Heart right ventricle (tissue), 12 donors: ENCODE measurements around the gene SMAD3. TPM values are rescaled to one million over a fixed set of nuclear protein-coding genes. Genes with fewer than 3 reads are reported as not detected.

ENCODE experiments used
- polyA plus RNA-seq, 2 donors: library from polyadenylated mRNA; stranded (reverse); fragments of 200-250 nt; gene quantifications; one replicate each; pipeline ENCODE4 v1.2.3, GENCODE V29; 2013
- total RNA-seq, 10 donors: library from RNA; stranded (reverse); fragmentation: NEBNext Ultra II Directional in 3 of 10; extraction: Animal tissue kit (Norgen Biotek cat#: 25700) in 3 of 10; gene quantifications; one replicate each; pipeline versions ENCODE4 v1.2.1 to v1.2.4, GENCODE V29; 2021 to 2023
- donor health status: ischemic (EF 13 %, LVEDD 7.1; RV severe dilation, severe dysfunction).
- donor health status: healthy with polysubstance abuse.
- donor health status: DM: no; HTN: yes; CAD: no.
- donor health status: DM: no; HTN: no; CAD: no.
- donor health status: ischemic (EF 25% LVEDD 6.9; RV normal size, moderate dysfunction).
- donor health status: ischemic (EF 25% LVEDD 5.7; RV mildly dilated, moderate dysfunction).
- donor health status: healthy.
- donor health status: nonischemic (EF 11% LVEDD 7.7; RV severe dilation, severe dysfunction).
- donor health status: DM: yes; HTN: yes; CAD: no.
- donor health status: PGD.
- donor health status: ischemic (EF 29% LVEDD 5.4; RV normal size, mild dysfunction).
- donor health status: nonischemic (EF 23%, LVEDD 6.1; RV moderate dilation, normal function).

The SMAD3 gene
- total and polyA plus RNA-seq, 12 donors, result 6.2 to 44.8 (median 15.5) TPM

Other genes starting within 250 kb of the SMAD3 start
- 10 to 100 TPM; 17.4 to 33.4 (median 24.3) TPM for gene AAGAB, start 189.1 kb downstream of the SMAD3 start, total RNA-seq
- gene AAGAB, start 189.1 kb downstream of the SMAD3 start, polyA plus RNA-seq, result 10 to 100 TPM in 1 of 2 donors, 1 to 10 TPM in 1; 4.3 to 26.4 TPM
- 1 to 10 TPM in 8 of 10 donors, under 1 TPM in 2; 0.51 to 2.6 (median 1.3) TPM for gene IQCH, start 189.2 kb downstream of the SMAD3 start, total RNA-seq
- gene IQCH, start 189.2 kb downstream of the SMAD3 start, polyA plus RNA-seq, result under 1 TPM; 0.29 to 0.83 TPM